Thyroid gland (tissue), 4 donors: Measurements from ENCODE around the gene DNAJC21.

Experiments used
- POLR2A ChIP-seq, 2 donors: fragments of 450-650 bp; IDR thresholded peaks; one replicate each; pipeline ENCODE4 v1.6.1; 2017; ENCODE audit warnings: antibody characterized with exemption in 2 of 2, mild to moderate bottlenecking in 2 of 2, moderate library complexity in 1 of 2
- TF ChIP-seq, protein P1 (sequence below), 6 experiments: fragments of 200-600 bp in 3 of 6; fragments of 450-650 bp in 3 of 6; sonication (generic) in 3 of 6; IDR thresholded peaks; one replicate each; pipeline ENCODE4 v1.5.1; 2016 to 2019; ENCODE audit warnings: antibody characterized with exemption in 6 of 6, mild to moderate bottlenecking in 2 of 6, inconsistent platforms in 1 of 6, moderate library complexity in 1 of 6

DNA sequence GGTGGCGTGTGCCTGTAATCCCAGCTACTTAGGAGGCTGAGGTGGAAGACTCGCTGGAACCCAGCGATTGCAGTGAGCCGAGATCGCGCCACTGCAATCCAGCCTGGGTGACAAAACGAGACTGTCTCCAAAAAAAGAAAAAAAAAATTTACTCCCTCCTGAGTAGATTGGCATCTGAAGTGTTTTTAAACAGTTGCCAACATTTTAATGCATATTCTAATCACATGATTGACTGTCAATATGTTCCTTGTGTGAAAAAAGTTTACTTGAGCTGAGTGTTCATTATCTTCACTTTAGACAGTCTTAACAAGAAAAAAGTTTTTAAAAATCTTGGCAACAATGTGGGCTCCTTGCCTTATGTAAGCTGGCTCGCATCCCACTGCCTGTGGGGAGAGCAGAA lies 64.6 kb downstream of the DNAJC21 start:
- TF ChIP-seq, protein P1, sequence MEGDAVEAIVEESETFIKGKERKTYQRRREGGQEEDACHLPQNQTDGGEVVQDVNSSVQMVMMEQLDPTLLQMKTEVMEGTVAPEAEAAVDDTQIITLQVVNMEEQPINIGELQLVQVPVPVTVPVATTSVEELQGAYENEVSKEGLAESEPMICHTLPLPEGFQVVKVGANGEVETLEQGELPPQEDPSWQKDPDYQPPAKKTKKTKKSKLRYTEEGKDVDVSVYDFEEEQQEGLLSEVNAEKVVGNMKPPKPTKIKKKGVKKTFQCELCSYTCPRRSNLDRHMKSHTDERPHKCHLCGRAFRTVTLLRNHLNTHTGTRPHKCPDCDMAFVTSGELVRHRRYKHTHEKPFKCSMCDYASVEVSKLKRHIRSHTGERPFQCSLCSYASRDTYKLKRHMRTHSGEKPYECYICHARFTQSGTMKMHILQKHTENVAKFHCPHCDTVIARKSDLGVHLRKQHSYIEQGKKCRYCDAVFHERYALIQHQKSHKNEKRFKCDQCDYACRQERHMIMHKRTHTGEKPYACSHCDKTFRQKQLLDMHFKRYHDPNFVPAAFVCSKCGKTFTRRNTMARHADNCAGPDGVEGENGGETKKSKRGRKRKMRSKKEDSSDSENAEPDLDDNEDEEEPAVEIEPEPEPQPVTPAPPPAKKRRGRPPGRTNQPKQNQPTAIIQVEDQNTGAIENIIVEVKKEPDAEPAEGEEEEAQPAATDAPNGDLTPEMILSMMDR (IDR thresholded peaks at IDR 0.05): no peak
- no peak for TF ChIP-seq POLR2A (IDR thresholded peaks at IDR 0.05)
